Keratinocyte (primary cell): Measurements from ENCODE around the gene NR1I3. TPM values are rescaled to one million over a fixed set of nuclear protein-coding genes. Genes with fewer than 3 reads are reported as not detected.

Experiments
- DNase-seq: peaks from one replicate; pipeline ENCODE4 v3.0.0-alpha.2; 2011; ENCODE audit warnings: low read depth, missing footprints, low spot score
- FAIRE-seq: peaks from 2 replicates; lab custom pipeline; 2011; peaks lifted over from hg19 to GRCh38; lab: Jason Lieb, UNC
- H2AFZ ChIP-seq: 2 replicates; pipeline ENCODE4 v1.6.0; 2012; ENCODE audit warnings: low read length, control low read depth, inconsistent platforms; ENCODE audit not compliant: control insufficient read depth
- H3K27ac ChIP-seq: 2 replicates; pipeline ENCODE4 v1.5.1; 2011; ENCODE audit warnings: low read length; ENCODE audit not compliant: control insufficient read depth, insufficient read depth
- H3K27me3 ChIP-seq: 3 replicates; pipeline ENCODE4 v1.6.0; 2011; ENCODE audit warnings: low read length; ENCODE audit not compliant: control insufficient read depth, insufficient read depth; ENCODE audit errors: extremely low read depth
- H3K36me3 ChIP-seq, 2 experiments: 2 replicates in 1 of 2; 3 replicates in 1 of 2; pipeline ENCODE4 v1.5.1; 2011; ENCODE audit warnings: low read length in 2 of 2, mild to moderate bottlenecking in 1 of 2; ENCODE audit not compliant: control insufficient read depth in 2 of 2, insufficient read depth in 2 of 2; ENCODE audit errors: extremely low read depth in 1 of 2
- H3K4me1 ChIP-seq: 3 replicates; pipeline ENCODE4 v1.5.1; 2011; ENCODE audit warnings: low read length; ENCODE audit not compliant: control insufficient read depth, insufficient read depth; ENCODE audit errors: extremely low read depth
- H3K4me2 ChIP-seq: 3 replicates; pipeline ENCODE4 v1.6.0; 2011; ENCODE audit warnings: low read depth, low read length; ENCODE audit not compliant: control insufficient read depth, insufficient read depth; ENCODE audit errors: extremely low read depth
- H3K4me3 ChIP-seq, 3 experiments: fragments of 200-600 bp in 1 of 3; sonication (generic) in 1 of 3; 2 replicates in 2 of 3; 3 replicates in 1 of 3; pipeline ENCODE4 v1.5.1; 2011 to 2016; ENCODE audit warnings: low read length in 3 of 3, mild to moderate bottlenecking in 3 of 3, control low read depth in 2 of 3, inconsistent platforms in 1 of 3, low read depth in 1 of 3, mixed read lengths in 1 of 3, mixed run types in 1 of 3, moderate library complexity in 1 of 3; ENCODE audit not compliant: control insufficient read depth in 2 of 3, insufficient read depth in 2 of 3; ENCODE audit errors: extremely low read depth in 1 of 3
- H3K79me2 ChIP-seq: 2 replicates; pipeline ENCODE4 v1.6.0; 2012; ENCODE audit warnings: low read length; ENCODE audit not compliant: control insufficient read depth, insufficient read depth
- H3K9ac ChIP-seq: 3 replicates; pipeline ENCODE4 v1.6.0; 2011; ENCODE audit warnings: low read length; ENCODE audit not compliant: control insufficient read depth, insufficient read depth; ENCODE audit errors: extremely low read depth
- H3K9me1 ChIP-seq: 3 replicates; pipeline ENCODE4 v1.6.0; 2011; ENCODE audit warnings: low read length; ENCODE audit not compliant: control insufficient read depth, insufficient read depth; ENCODE audit errors: extremely low read depth
- H3K9me3 ChIP-seq: 2 replicates; pipeline ENCODE4 v1.5.1; 2012; ENCODE audit warnings: low read depth, low read length; ENCODE audit not compliant: control insufficient read depth
- H4K20me1 ChIP-seq: 3 replicates; pipeline ENCODE4 v1.6.0; 2011; ENCODE audit warnings: low read length; ENCODE audit not compliant: control insufficient read depth, insufficient read depth; ENCODE audit errors: extremely low read depth
- EZH2 ChIP-seq: IDR thresholded peaks from one replicate; pipeline ENCODE4 v1.6.1; 2012; ENCODE audit warnings: inconsistent platforms, mild to moderate bottlenecking, low read length, moderate library complexity
- dilution Hi-C: fragments of 300-500 bp; cut with MboI; formaldehyde crosslinking; loops from one replicate; pipeline ENCODE4 v1.7.0; 2020; ENCODE audit warnings: low sequenced_read_pairs; ENCODE audit not compliant: extremely low pct_ligation_motif_present
- polyA plus RNA-seq, 5 experiments: library from polyadenylated mRNA; depleted of rRNA in 3 of 5; stranded (reverse) in 3 of 5; stranded (forward) in 1 of 5; unstranded in 1 of 5; fragments of >200 nt; gene quantifications; 1 replicate in 1 of 5; 2 replicates in 3 of 5; 3 replicates in 1 of 5; pipeline versions ENCODE4 v1.2.1 to v1.2.3, GENCODE V29; 2011 to 2012; ENCODE audit warnings: missing spikeins in 2 of 5, low read depth in 1 of 5, low replicate concordance in 1 of 5
- TF ChIP-seq, protein P1 (sequence below), 3 experiments: IDR thresholded peaks in 1 of 3; conservative IDR thresholded peaks in 1 of 3; optimal IDR thresholded peaks in 1 of 3; 2 replicates in 2 of 3; 3 replicates in 1 of 3; pipeline versions ENCODE3 to v1.5.1; 2011; ENCODE audit warnings: low read length in 3 of 3, mild to moderate bottlenecking in 3 of 3, moderate library complexity in 2 of 3, control low read depth in 1 of 3, inconsistent platforms in 1 of 3; ENCODE audit not compliant: insufficient read depth in 2 of 3; ENCODE audit errors: extremely low read depth in 1 of 3

The NR1I3 gene
- polyA plus RNA-seq, 1 donor (not counting 4 experiments of a cell fraction or from before 2014, with no cell fraction given), result not detected

DNA sequence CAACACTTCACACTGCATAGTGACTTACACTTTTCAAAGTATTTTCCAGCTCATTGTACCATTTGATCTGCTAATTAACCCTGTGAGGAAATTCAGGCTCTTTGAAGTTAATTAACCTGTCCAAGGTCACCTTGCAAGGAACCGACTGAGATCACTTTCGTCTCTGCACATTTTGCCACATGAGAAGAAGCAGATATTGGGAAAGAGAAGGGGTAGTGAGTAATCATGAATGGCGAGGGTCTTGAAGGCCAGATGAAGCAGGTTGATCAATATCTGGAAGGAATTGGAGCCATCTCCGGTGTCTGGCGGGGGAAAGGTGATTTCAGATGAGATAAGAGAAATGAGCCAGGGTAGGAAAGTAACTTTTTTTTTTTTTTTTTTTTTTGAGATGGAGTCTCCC, 18.0 kb downstream of the NR1I3 start:
- H3K9me3 ChIP-seq, result no peaks in the 10 kb centered on the region
- H3K27me3 ChIP-seq, result no peaks in the 10 kb centered on the region
- H2AFZ ChIP-seq, result no peak overlapping the region
- H3K36me3 ChIP-seq, result peaks cover 0 to 2% of the 10 kb centered on the region in 2 experiments
- no peak overlapping the region for H3K4me3 ChIP-seq
- no peak for DNase-seq
- TF ChIP-seq, protein P1, sequence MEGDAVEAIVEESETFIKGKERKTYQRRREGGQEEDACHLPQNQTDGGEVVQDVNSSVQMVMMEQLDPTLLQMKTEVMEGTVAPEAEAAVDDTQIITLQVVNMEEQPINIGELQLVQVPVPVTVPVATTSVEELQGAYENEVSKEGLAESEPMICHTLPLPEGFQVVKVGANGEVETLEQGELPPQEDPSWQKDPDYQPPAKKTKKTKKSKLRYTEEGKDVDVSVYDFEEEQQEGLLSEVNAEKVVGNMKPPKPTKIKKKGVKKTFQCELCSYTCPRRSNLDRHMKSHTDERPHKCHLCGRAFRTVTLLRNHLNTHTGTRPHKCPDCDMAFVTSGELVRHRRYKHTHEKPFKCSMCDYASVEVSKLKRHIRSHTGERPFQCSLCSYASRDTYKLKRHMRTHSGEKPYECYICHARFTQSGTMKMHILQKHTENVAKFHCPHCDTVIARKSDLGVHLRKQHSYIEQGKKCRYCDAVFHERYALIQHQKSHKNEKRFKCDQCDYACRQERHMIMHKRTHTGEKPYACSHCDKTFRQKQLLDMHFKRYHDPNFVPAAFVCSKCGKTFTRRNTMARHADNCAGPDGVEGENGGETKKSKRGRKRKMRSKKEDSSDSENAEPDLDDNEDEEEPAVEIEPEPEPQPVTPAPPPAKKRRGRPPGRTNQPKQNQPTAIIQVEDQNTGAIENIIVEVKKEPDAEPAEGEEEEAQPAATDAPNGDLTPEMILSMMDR (optimal IDR thresholded peaks at IDR 0.05 in 1 of 3, IDR thresholded peaks at IDR 0.05 in 1 of 3, conservative IDR thresholded peaks at IDR 0.05 in 1 of 3; ENCODE audit: extremely low read depth in 1 of 3, insufficient read depth in 2 of 3, low read length in 3 of 3), result no peak
- TF ChIP-seq EZH2, result no peak
- no peaks in the 10 kb centered on the region for H4K20me1 ChIP-seq
- FAIRE-seq, result no peak
- dilution Hi-C loops, result no loop called here
- H3K9me1 ChIP-seq, result no peaks in the 10 kb centered on the region
- H3K9ac ChIP-seq, result no peak overlapping the region
- H3K79me2 ChIP-seq, result no peaks in the 10 kb centered on the region
- H3K4me1 ChIP-seq, result no peaks in the 10 kb centered on the region
- no peak overlapping the region for H3K4me2 ChIP-seq
- no peak overlapping the region for H3K27ac ChIP-seq

DNA sequence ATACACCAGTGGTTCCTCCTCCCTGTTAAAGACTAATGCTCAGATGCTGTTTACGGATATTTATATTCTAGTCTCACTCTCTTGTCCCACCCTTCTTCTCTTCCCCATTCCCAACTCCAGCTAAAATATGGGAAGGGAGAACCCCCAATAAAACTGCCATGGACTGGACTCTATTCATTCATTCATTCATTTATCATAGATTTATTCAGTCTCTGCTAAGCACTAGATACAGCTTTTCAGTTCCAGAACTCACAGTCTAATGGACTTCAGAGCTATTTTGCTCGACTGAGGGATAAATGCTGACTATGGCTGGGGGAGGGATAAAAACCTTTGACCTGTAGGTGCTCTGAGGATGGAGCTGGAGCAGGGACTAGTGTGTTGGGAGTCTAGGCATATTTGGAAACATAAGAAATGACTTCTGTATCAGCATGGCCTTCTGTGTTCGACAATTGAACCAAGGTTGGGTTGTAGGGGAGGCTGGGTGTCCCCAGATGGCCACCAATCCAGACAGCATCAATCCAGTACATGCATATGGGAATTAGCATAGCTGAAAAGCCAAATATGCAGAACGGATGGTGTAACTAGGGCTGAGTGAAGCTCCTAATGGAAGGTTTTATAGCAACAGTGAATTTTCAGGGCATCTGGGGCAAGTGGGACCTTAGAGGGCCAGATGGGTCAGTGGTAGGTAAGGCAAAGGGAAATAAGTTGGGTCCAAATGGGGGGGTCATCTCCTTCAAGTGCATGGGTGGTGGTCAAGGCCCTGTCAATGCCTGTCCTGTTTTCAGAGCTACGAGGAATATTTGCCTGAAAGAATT, 18.7 kb downstream of the NR1I3 start:
- H3K79me2 ChIP-seq, result no peaks in the 10 kb centered on the region
- no peak for FAIRE-seq
- no peak overlapping the region for H3K27ac ChIP-seq
- no peaks in the 10 kb centered on the region for H3K9me1 ChIP-seq
- no peak overlapping the region for H3K4me3 ChIP-seq
- H4K20me1 ChIP-seq, result no peaks in the 10 kb centered on the region
- peaks cover 0 to 4% of the 10 kb centered on the region in 2 experiments for H3K36me3 ChIP-seq
- no peaks in the 10 kb centered on the region for H3K9me3 ChIP-seq
- TF ChIP-seq EZH2, result no peak
- TF ChIP-seq, protein P1 (optimal IDR thresholded peaks at IDR 0.05 in 1 of 3, IDR thresholded peaks at IDR 0.05 in 1 of 3, conservative IDR thresholded peaks at IDR 0.05 in 1 of 3; ENCODE audit: extremely low read depth in 1 of 3, insufficient read depth in 2 of 3, low read length in 3 of 3), result no peak
- H3K27me3 ChIP-seq, result no peaks in the 10 kb centered on the region
- H2AFZ ChIP-seq, result no peak overlapping the region
- no peak overlapping the region for H3K9ac ChIP-seq
- no peaks in the 10 kb centered on the region for H3K4me1 ChIP-seq
- dilution Hi-C loops, result no loop called here
- no peak overlapping the region for H3K4me2 ChIP-seq
- no peak for DNase-seq
